T-cell (primary cell): ENCODE results near the gene PDRG1. TPM values are rescaled to one million over a fixed set of nuclear protein-coding genes. Genes with fewer than 3 reads are reported as not detected.

Source experiments
- ATAC-seq, 4 experiments: fragments of 200-7000 bp in 3 of 4; fragments of 150-1000 bp in 1 of 4; cut with Tn5 transposase; replicated peaks in 1 of 4; 1 replicate in 3 of 4; 2 replicates in 1 of 4; pipeline ENCODE4 v1.10.0; 2021; ENCODE audit warnings: moderate library complexity in 3 of 4, mild to moderate bottlenecking in 2 of 4, moderate number of reproducible peaks in 1 of 4
- CTCF ChIA-PET, 2 donors: fragments of 300-600 bp; sonication (Branson Sonifier 250); formaldehyde crosslinking; loops; one replicate each; lab custom pipeline; 2022; ENCODE audit warnings: antibody characterized with exemption in 2 of 2; lab: Charles Lee
- POLR2A ChIA-PET, 2 donors: fragments of 300-600 bp; sonication (Branson Sonifier 250); formaldehyde crosslinking; loops; one replicate each; lab custom pipeline; 2022; ENCODE audit warnings: antibody characterized with exemption in 2 of 2; lab: Charles Lee
- DNase-seq, 35 experiments: peaks; one replicate each; pipeline versions ENCODE4 v3.0.0 to v3.0.0-alpha.2; 2013 to 2023
- H3K27ac ChIP-seq: one replicate; pipeline ENCODE4 v1.5.1; 2013; ENCODE audit warnings: low read length
- H3K27me3 ChIP-seq, 2 experiments: replicated peaks in 1 of 2; 1 replicate in 1 of 2; 2 replicates in 1 of 2; pipeline versions ENCODE4 v1.6.1 to v1.7.0; 2013; ENCODE audit warnings: low read length in 1 of 2, mixed read lengths in 1 of 2; ENCODE audit not compliant: control insufficient read depth in 2 of 2, insufficient read depth in 2 of 2; ENCODE audit errors: extremely low read depth in 1 of 2
- H3K36me3 ChIP-seq, 2 donors: 1 replicate in 1 of 2; 2 replicates in 1 of 2; pipeline versions ENCODE4 v1.6.1 to v1.7.0; 2013; ENCODE audit warnings: low read length in 1 of 2; ENCODE audit not compliant: control insufficient read depth in 2 of 2, insufficient read depth in 1 of 2; ENCODE audit errors: extremely low read depth in 1 of 2
- H3K4me1 ChIP-seq, 2 experiments: 1 replicate in 1 of 2; 2 replicates in 1 of 2; pipeline versions ENCODE4 v1.6.1 to v1.7.0; 2013; ENCODE audit warnings: low read length in 2 of 2, mixed read lengths in 1 of 2; ENCODE audit not compliant: insufficient read depth in 2 of 2, control insufficient read depth in 1 of 2; ENCODE audit errors: extremely low read depth in 1 of 2
- H3K4me3 ChIP-seq, 2 donors: 1 replicate in 1 of 2; 2 replicates in 1 of 2; pipeline versions ENCODE4 v1.5.1 to v1.7.0; 2013; ENCODE audit warnings: mild to moderate bottlenecking in 2 of 2, low read length in 1 of 2, moderate library complexity in 1 of 2; ENCODE audit not compliant: control insufficient read depth in 1 of 2; ENCODE audit errors: extremely low read depth in 1 of 2
- H3K9me3 ChIP-seq: 2 replicates; pipeline ENCODE4 v1.7.0; 2013
- H3K27ac Mint-ChIP-seq, 2 donors: one replicate each; pipeline ENCODE4 v1.8.0; 2020 to 2021; ENCODE audit warnings: mild to moderate bottlenecking in 2 of 2, mixed read lengths in 2 of 2
- H3K27me3 Mint-ChIP-seq, 2 donors: one replicate each; pipeline ENCODE4 v1.8.0; 2021 to 2022; ENCODE audit warnings: mixed read lengths in 2 of 2
- H3K36me3 Mint-ChIP-seq: one replicate; pipeline ENCODE4 v1.8.0; 2021; ENCODE audit warnings: mixed read lengths
- H3K4me1 Mint-ChIP-seq, 3 donors: one replicate each; pipeline ENCODE4 v1.8.0; 2020 to 2022; ENCODE audit warnings: mixed read lengths in 3 of 3, mild to moderate bottlenecking in 1 of 3
- H3K4me3 Mint-ChIP-seq, 3 donors: one replicate each; pipeline ENCODE4 v1.8.0; 2020 to 2022; ENCODE audit warnings: mild to moderate bottlenecking in 3 of 3, mixed read lengths in 3 of 3, moderate library complexity in 3 of 3
- H3K9me3 Mint-ChIP-seq, 3 donors: one replicate each; pipeline ENCODE4 v1.8.0; 2020 to 2022; ENCODE audit warnings: mixed read lengths in 3 of 3
- WGBS: methylation state at CpG from one replicate; pipeline ENCODE4 v1.1.5; 2013; ENCODE audit warnings: missing lambda C conversion rate; ENCODE audit not compliant: insufficient coverage; 5-methylcytosine and 5-hydroxymethylcytosine counted together
- total RNA-seq, 35 experiments: library from RNA in 6 of 35; stranded (reverse) in 6 of 35; fragments of 120-200 nt in 1 of 35; gene quantifications; one replicate each; pipeline versions ENCODE4 v1.2.1 to v1.2.4 and lab custom pipeline; 2013 to 2026

Gene PDRG1
- total RNA-seq, 5 donors from 2014 or later (not counting 1 experiment from before 2014, with no cell fraction given): 7.5 to 14.5 (median 11.6) TPM

- peaks cover 24 to 50% of the 10 kb centered on the region in 2 donors for H3K27me3 Mint-ChIP-seq
- DNase-seq (no peak), ATAC-seq (no peak)
- WGBS: 64% methylated on average over 4 of the region's 11 CpGs
- ChIA-PET CTCF (interaction anchor here in 1 of 2 donors (0.5 to 0.7 kb wide), 2 partner anchors 76 to 136 kb away, joined by 4 to 6 read pairs; no protein-coding TSS in a partner anchor), POLR2A (interaction anchor here in 1 of 2 donors (0.6 kb wide), 1 partner anchor 582 kb away, joined by 3 read pairs; no protein-coding TSS in a partner anchor)
- Histone ChIP-seq H3K27me3 (peaks cover 0 to 40% of the 10 kb centered on the region in 2 experiments), H3K4me3 (no peak overlapping the region), H3K36me3 (no peaks in the 10 kb centered on the region), H3K27ac (no peak overlapping the region), H3K9me3 (no peaks in the 10 kb centered on the region), H3K4me1 (peaks cover 0 to 4% of the 10 kb centered on the region in 2 experiments)
- no peak overlapping the region for H3K4me3 Mint-ChIP-seq
- H3K4me1 Mint-ChIP-seq: peaks cover 5% of the 10 kb centered on the region in 3 donors
- no peaks in the 10 kb centered on the region for H3K36me3 Mint-ChIP-seq
- H3K27ac Mint-ChIP-seq: no peak overlapping the region
- no peaks in the 10 kb centered on the region for H3K9me3 Mint-ChIP-seq
Measured at GRCh38 chr20:31956556-31957526, 5.0 kb upstream of the PDRG1 start.

GRCh38 chr20:31954500-31954899 lies 2.7 kb upstream of the PDRG1 start:
- Histone ChIP-seq H3K9me3 (no peaks in the 10 kb centered on the region), H3K4me1 (peaks cover 4 to 23% of the 10 kb centered on the region in 2 experiments), H3K27ac (no peak overlapping the region), H3K4me3 (no peak overlapping the region), H3K27me3 (peaks cover 0 to 28% of the 10 kb centered on the region in 2 experiments), H3K36me3 (peaks cover 0 to 4% of the 10 kb centered on the region in 2 donors)
- Mint-ChIP-seq H3K4me1 (peaks cover 24 to 27% (median 26%) of the 10 kb centered on the region in 3 donors), H3K27ac (no peak overlapping the region), H3K27me3 (peaks cover 13 to 37% of the 10 kb centered on the region in 2 donors), H3K4me3 (no peak overlapping the region), H3K36me3 (peaks cover 6% of the 10 kb centered on the region), H3K9me3 (no peaks in the 10 kb centered on the region)
- ATAC-seq (no peak), DNase-seq (no peak)
- POLR2A ChIA-PET: no interaction called here
- WGBS: no CpG with 5 or more reads among the region's 1 CpG
- CTCF ChIA-PET: interaction anchor here in 1 of 2 donors (0.7 kb wide), 1 partner anchor 14 kb away, joined by 4 read pairs; the partner anchor contains the start of gene XKR7

- Mint-ChIP-seq H3K36me3 (peaks cover 12% of the 10 kb centered on the region), H3K9me3 (no peaks in the 10 kb centered on the region), H3K4me1 (peaks cover 31 to 33% (median 32%) of the 10 kb centered on the region in 3 donors), H3K27ac (no peak overlapping the region), H3K27me3 (peaks cover 7 to 30% of the 10 kb centered on the region in 2 donors), H3K4me3 (no peak overlapping the region)
- peaks cover 0 to 11% of the 10 kb centered on the region in 2 donors for H3K36me3 ChIP-seq
- peaks cover 0 to 21% of the 10 kb centered on the region in 2 experiments for H3K27me3 ChIP-seq
- CTCF ChIA-PET: interaction anchor here in 1 of 2 donors (0.7 kb wide), 1 partner anchor 14 kb away, joined by 4 read pairs; the partner anchor contains the start of gene XKR7
- no peaks in the 10 kb centered on the region for H3K9me3 ChIP-seq
- no peak overlapping the region for H3K27ac ChIP-seq
- 100% methylated on average over 1 of the region's 6 CpGs for WGBS
- POLR2A ChIA-PET: interaction anchor here in 1 of 2 donors (1.0 kb wide), 1 partner anchor 15 kb away, joined by 8 read pairs; no protein-coding TSS in a partner anchor
- peaks cover 4 to 23% of the 10 kb centered on the region in 2 experiments for H3K4me1 ChIP-seq
- no peak overlapping the region for H3K4me3 ChIP-seq
- DNase-seq (no peak), ATAC-seq (no peak)
Measured at GRCh38 chr20:31953556-31954148, 1.8 kb upstream of the PDRG1 start.

- H3K27me3 Mint-ChIP-seq: peaks cover 4 to 14% of the 10 kb centered on the region in 2 donors
- CTCF ChIA-PET: interaction anchor here (0.9 to 1.9 kb wide), 10 partner anchors 10 to 228 kb away, joined by 3 to 18 read pairs (median 5); partner anchors contain the start of gene BCL2L1 (in 1 of the 2)
- POLR2A ChIA-PET: interaction anchor here in 1 of 2 donors (0.9 kb wide), 1 partner anchor 70 kb away, joined by 3 read pairs; no protein-coding TSS in a partner anchor
- DNase-seq: no peak
- WGBS: 9% methylated on average over 6 of the region's 6 CpGs
- H3K4me3 Mint-ChIP-seq: peak overlapping the region; percentile 95 to 97 (median 97)
- peaks cover 4 to 23% of the 10 kb centered on the region in 2 experiments for H3K4me1 ChIP-seq
- peak overlapping the region; percentile 91 to 95 for H3K4me3 ChIP-seq
- H3K27ac ChIP-seq: peak overlapping the region; percentile 51
- no peaks in the 10 kb centered on the region for H3K9me3 ChIP-seq
- H3K4me1 Mint-ChIP-seq: peaks cover 31 to 36% (median 34%) of the 10 kb centered on the region in 3 donors
- H3K36me3 ChIP-seq: peaks cover 14 to 36% of the 10 kb centered on the region in 2 donors
- H3K27ac Mint-ChIP-seq: peak overlapping the region; percentile 65 to 97
- H3K36me3 Mint-ChIP-seq: peaks cover 26% of the 10 kb centered on the region
- H3K9me3 Mint-ChIP-seq: no peaks in the 10 kb centered on the region
- no peak for ATAC-seq
- H3K27me3 ChIP-seq: peaks cover 0 to 11% of the 10 kb centered on the region in 2 experiments
Measured at GRCh38 chr20:31951203-31951529, 680 bp downstream of the PDRG1 start.

- H3K4me3 ChIP-seq: no peak overlapping the region
- peak overlapping the region in 1 of 2 donors; percentile 45 for H3K27ac Mint-ChIP-seq
- CTCF ChIA-PET: interaction anchor here (0.6 to 1.8 kb wide), 2 partner anchors 97 to 127 kb away, joined by 3 to 6 read pairs; no protein-coding TSS in a partner anchor
- peak overlapping the region; percentile 95 to 97 (median 97) for H3K4me3 Mint-ChIP-seq
- H3K9me3 Mint-ChIP-seq: no peaks in the 10 kb centered on the region
- DNase-seq (no peak), ATAC-seq (no peak)
- H3K27me3 ChIP-seq: peaks cover 0 to 7% of the 10 kb centered on the region in 2 experiments
- peaks cover 0 to 5% of the 10 kb centered on the region in 2 donors for H3K27me3 Mint-ChIP-seq
- H3K4me1 ChIP-seq: peaks cover 4 to 23% of the 10 kb centered on the region in 2 experiments
- H3K36me3 ChIP-seq: peaks cover 22 to 47% of the 10 kb centered on the region in 2 donors
- no peak overlapping the region for H3K27ac ChIP-seq
- POLR2A ChIA-PET: no interaction called here
- peaks cover 31 to 36% (median 34%) of the 10 kb centered on the region in 3 donors for H3K4me1 Mint-ChIP-seq
- H3K9me3 ChIP-seq: no peaks in the 10 kb centered on the region
- H3K36me3 Mint-ChIP-seq: peaks cover 31% of the 10 kb centered on the region
- WGBS: 87% methylated on average over 8 of the region's 9 CpGs
Measured at GRCh38 chr20:31949877-31950646, 1.8 kb downstream of the PDRG1 start.
